PFSK-1 (cell line): ENCODE results near the gene SH3TC1.

Source experiments
- FOXP2 ChIP-seq: optimal IDR thresholded peaks from 2 replicates; pipeline ENCODE3; 2011; ENCODE audit warnings: borderline replicate concordance, control low read depth, inconsistent platforms; ENCODE audit not compliant: insufficient read depth; ENCODE audit errors: extremely low read length, extremely low read depth
- POLR2AphosphoS5 ChIP-seq: IDR thresholded peaks from 2 replicates; pipeline ENCODE4 v1.6.1; 2012; ENCODE audit warnings: low read depth, mild to moderate bottlenecking, control low read depth, low read length, moderate library complexity
- REST ChIP-seq, 2 experiments: IDR thresholded peaks; 2 replicates each; pipeline versions ENCODE4 v1.6.1 to v1.8.0; 2011 to 2012; ENCODE audit warnings: low read depth in 2 of 2, low read length in 2 of 2, control low read depth in 1 of 2, inconsistent platforms in 1 of 2, mild to moderate bottlenecking in 1 of 2, moderate library complexity in 1 of 2; ENCODE audit not compliant: insufficient read depth in 1 of 2
- SIN3A ChIP-seq: IDR thresholded peaks from 2 replicates; pipeline ENCODE4 v1.6.1; 2012; ENCODE audit warnings: mild to moderate bottlenecking, low read length, moderate library complexity, borderline replicate concordance; ENCODE audit not compliant: insufficient read depth
- TAF1 ChIP-seq: IDR thresholded peaks from 2 replicates; pipeline ENCODE4 v1.6.1; 2012; ENCODE audit warnings: low read length, control low read depth, borderline replicate concordance; ENCODE audit not compliant: insufficient read depth

SH3TC1 gene

GRCh38 chr4:8170341-8170740 lies 28.7 kb upstream of the SH3TC1 start:
- TF ChIP-seq TAF1 (no peak), FOXP2 (no peak), POLR2AphosphoS5 (no peak), REST (IDR thresholded peaks at IDR 0.05; ENCODE audit: insufficient read depth in 1 of 2, low read depth in 2 of 2, low read length in 2 of 2) (no peak), SIN3A (no peak)

- TF ChIP-seq REST (IDR thresholded peaks at IDR 0.05; ENCODE audit: insufficient read depth in 1 of 2, low read depth in 2 of 2, low read length in 2 of 2): no peak
- no peak for TF ChIP-seq TAF1
- TF ChIP-seq POLR2AphosphoS5: no peak
- no peak for TF ChIP-seq SIN3A
- TF ChIP-seq FOXP2: no peak
Observed at GRCh38 chr4:8171266-8171665, 27.8 kb upstream of the SH3TC1 start.

- TF ChIP-seq FOXP2: no peak
- no peak for TF ChIP-seq TAF1
- no peak for TF ChIP-seq POLR2AphosphoS5
- no peak for TF ChIP-seq REST (IDR thresholded peaks at IDR 0.05; ENCODE audit: insufficient read depth in 1 of 2, low read depth in 2 of 2, low read length in 2 of 2)
Observed at GRCh38 chr4:8171984-8172924, 26.8 kb upstream of the SH3TC1 start.

- TF ChIP-seq REST (IDR thresholded peaks at IDR 0.05; ENCODE audit: insufficient read depth in 1 of 2, low read depth in 2 of 2, low read length in 2 of 2) (no peak), SIN3A (no peak), FOXP2 (no peak), TAF1 (no peak), POLR2AphosphoS5 (no peak)
Observed at GRCh38 chr4:8173492-8174242, 25.4 kb upstream of the SH3TC1 start.
